ENCODE measurements around the gene ENTPD7. TPM values are rescaled to one million over a fixed set of nuclear protein-coding genes. Genes with fewer than 3 reads are reported as not detected.
"Not testable (repeated sequence)": the region's sequence is repeated elsewhere in the genome, so short reads cannot be mapped to it uniquely, and the experiment has no call there.

ENTPD7 gene
- total and polyA plus RNA-seq, 5 donors = 0.70 to 5.5 (median 3.2) TPM

DNA sequence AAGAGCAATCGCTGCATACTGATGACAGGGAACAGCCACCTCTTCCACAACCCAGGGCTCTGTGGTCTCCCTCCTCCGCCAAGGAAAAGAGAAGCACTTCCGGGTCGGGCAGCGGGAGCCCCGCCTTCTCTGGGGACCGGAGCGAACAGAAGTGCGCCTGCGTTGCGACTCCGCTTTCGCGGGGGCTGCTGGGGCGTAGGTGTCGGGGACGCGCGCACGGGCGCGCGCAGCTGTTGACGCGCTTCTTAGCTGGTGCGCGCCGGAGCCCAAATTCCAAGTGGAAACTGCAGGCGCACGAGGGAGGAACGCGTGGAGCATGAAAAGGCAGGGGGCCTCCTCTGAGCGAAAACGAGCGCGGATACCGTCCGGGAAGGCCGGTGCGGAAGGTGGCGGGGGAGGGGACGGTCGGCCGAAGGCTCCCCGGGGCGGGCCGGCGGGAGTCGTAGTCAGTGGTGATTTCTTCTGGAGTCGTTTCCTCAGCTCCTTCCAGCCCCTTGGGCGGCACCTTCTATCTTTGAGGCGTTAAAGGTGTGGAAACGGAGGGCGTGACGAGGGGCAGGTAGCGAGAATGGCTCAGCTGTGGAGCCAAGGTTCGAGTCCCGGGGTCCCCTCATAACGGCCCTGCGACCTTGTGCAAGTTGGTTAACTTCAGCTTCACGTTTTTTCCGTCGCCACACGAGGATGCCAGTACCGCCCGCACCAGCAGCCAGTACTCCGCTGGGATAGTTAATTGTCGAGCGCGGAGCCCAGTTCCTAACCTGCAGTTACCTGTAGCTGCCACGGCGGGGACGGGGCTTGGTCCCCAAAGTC is 72.9 kb downstream of the ENTPD7 start, which contains the start of the genes COX15 and CUTC:
TSS of gene COX15 (minus strand) at position 95 of the 810 bp plus-strand sequence. CDS start at position 17, 78 bp downstream.
TSS of gene CUTC (plus strand) at position 202 of the 810 bp plus-strand sequence. CDS start at position 317, 115 bp downstream.
- H3K4me1 ChIP-seq (ENCODE audit: control insufficient read depth, insufficient read depth, low read length) = no peaks in the 10 kb centered on the region
- intact Hi-C loops (cut with DNase I) = no loop called here
- under 1% methylated on average over 73 of the region's 73 CpGs for WGBS
- peak; percentile 98 to 99 for ATAC-seq
- H3K9me3 ChIP-seq (ENCODE audit: control insufficient read depth, low read length) = no peaks in the 10 kb centered on the region
- H3K27me3 ChIP-seq (ENCODE audit: control insufficient read depth, insufficient read depth) = no peaks in the 10 kb centered on the region
- peak; percentile 98 to 99 (median 99) for DNase-seq
- H3K4me3 ChIP-seq (ENCODE audit: low read length) = peak within 1 kb of the TSS; percentile 89
- H3K27ac ChIP-seq (ENCODE audit: low read length) = peak within 1 kb of the TSS; percentile 90

DNA sequence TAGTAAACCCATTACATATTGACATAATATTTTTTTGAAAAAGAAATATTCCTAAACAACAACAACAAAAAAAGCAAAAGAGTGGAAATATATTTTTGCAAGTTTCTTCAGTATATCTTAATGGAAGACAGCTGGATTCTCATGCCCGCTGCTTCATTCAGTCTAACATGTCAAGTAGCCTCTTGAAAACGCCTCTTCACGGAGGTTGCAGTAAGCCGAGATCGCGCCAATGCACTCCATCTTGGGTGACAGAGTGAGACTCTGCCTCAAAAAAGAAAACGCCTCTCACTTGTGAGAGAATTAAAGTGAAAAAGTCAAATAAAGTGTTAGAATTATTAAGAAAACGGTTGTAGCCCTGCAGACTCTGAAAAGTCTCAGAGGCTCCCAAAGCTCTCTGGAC is 74.1 kb downstream of the ENTPD7 start:
- ATAC-seq (no peak), DNase-seq (no peak)
- no peaks in the 10 kb centered on the region for H3K27me3 ChIP-seq (ENCODE audit: control insufficient read depth, insufficient read depth)
- H3K9me3 ChIP-seq (ENCODE audit: control insufficient read depth, low read length) = no peaks in the 10 kb centered on the region
- intact Hi-C loops (cut with DNase I) = no loop called here
- H3K4me1 ChIP-seq (ENCODE audit: control insufficient read depth, insufficient read depth, low read length) = no peaks in the 10 kb centered on the region
- no peak overlapping the region for H3K27ac ChIP-seq (ENCODE audit: low read length)
- peak overlapping the region; percentile 33 for H3K4me3 ChIP-seq (ENCODE audit: low read length)
- 73% methylated on average over 8 of the region's 8 CpGs for WGBS

DNA sequence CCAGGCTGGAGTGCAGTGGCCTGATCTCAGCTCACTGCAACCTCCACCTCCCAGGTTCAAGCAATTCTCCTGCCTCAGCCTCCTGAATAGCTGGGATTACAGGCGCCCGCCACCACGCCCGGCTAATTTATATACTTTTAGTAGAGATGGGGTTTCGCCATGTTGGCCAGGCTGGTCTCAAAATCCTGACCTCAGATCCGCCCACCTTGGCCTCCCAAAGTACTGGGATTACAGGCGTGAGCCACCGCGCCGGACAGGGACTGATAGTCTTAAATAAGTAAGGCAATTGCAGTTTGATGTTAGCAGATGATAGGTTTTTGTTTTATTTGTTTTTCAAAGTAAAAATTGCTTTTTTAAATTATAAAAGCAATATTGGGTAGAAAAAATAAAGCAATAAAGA is 74.8 kb downstream of the ENTPD7 start:
- intact Hi-C loops (cut with DNase I); DNase-seq; H3K27me3 ChIP-seq (ENCODE audit: control insufficient read depth, insufficient read depth); H3K4me3 ChIP-seq (ENCODE audit: low read length); H3K9me3 ChIP-seq (ENCODE audit: control insufficient read depth, low read length); H3K27ac ChIP-seq (ENCODE audit: low read length); ATAC-seq; H3K4me1 ChIP-seq (ENCODE audit: control insufficient read depth, insufficient read depth, low read length): not testable (repeated sequence)
- 98% methylated on average over 10 of the region's 10 CpGs for WGBS

DNA sequence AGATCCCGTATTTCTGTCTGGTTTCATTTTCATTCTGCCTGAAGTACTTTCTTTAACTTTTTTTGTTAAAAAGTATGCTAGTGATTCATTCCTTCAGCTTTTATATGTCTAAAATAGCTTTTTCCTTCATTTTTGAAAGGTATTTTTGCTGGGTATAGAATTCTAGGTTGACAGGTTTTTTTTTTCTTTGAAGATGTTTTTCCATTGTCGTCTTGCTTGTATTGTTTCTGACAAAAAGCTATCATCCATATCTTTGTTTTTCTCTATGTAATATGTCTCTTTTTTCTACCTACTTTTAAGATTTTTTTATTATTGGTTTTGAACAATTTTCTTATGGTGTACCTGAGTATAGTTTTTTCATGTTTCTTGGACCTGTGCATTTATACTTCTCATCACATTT is 81.0 kb downstream of the ENTPD7 start:
- ATAC-seq (no peak), DNase-seq (no peak)
- Histone ChIP-seq H3K9me3 (ENCODE audit: control insufficient read depth, low read length) (no peaks in the 10 kb centered on the region), H3K4me1 (ENCODE audit: control insufficient read depth, insufficient read depth, low read length) (peaks cover 2% of the 10 kb centered on the region), H3K27me3 (ENCODE audit: control insufficient read depth, insufficient read depth) (no peaks in the 10 kb centered on the region), H3K4me3 (ENCODE audit: low read length) (no peak overlapping the region), H3K27ac (ENCODE audit: low read length) (no peak overlapping the region)
- intact Hi-C loops (cut with DNase I) = no loop called here
- 99% methylated on average over 2 of the region's 2 CpGs for WGBS

DNA sequence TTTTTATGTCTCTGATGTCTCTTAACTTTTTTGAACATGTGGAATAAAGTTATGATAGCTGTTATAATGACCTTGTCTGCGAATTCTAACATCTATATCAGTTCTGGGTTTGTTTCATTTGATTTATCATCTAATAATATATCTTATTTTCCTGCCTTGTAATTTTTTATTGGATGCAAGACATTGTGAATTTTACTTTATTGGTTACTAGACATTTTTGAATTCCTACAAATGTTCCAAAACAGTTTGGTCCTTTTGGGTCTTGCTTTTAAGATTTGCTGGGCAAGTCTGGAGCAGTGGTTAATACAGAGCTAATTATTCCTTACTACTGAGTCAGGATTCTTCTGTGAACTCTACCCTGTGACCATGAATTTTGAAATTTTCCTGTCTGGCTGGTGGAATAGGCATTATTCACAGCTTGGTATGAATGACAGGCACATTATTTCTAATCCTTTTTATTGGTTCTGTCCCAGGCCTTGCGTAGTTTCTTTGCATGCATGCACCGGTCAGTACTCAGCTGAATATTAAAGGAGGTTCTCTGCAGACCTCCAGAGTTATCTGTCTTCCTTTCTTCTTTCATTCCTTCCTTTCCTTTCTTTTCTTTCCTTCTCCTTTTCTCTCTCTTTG is 81.7 kb downstream of the ENTPD7 start:
- ATAC-seq (no peak), DNase-seq (no peak)
- H3K27ac ChIP-seq (ENCODE audit: low read length) = no peak overlapping the region
- H3K27me3 ChIP-seq (ENCODE audit: control insufficient read depth, insufficient read depth) = no peaks in the 10 kb centered on the region
- H3K4me3 ChIP-seq (ENCODE audit: low read length) = no peak overlapping the region
- H3K4me1 ChIP-seq (ENCODE audit: control insufficient read depth, insufficient read depth, low read length) = peaks cover 2% of the 10 kb centered on the region
- 100% methylated on average over 3 of the region's 3 CpGs for WGBS
- H3K9me3 ChIP-seq (ENCODE audit: control insufficient read depth, low read length) = no peaks in the 10 kb centered on the region
- intact Hi-C loops (cut with DNase I) = no loop called here

DNA sequence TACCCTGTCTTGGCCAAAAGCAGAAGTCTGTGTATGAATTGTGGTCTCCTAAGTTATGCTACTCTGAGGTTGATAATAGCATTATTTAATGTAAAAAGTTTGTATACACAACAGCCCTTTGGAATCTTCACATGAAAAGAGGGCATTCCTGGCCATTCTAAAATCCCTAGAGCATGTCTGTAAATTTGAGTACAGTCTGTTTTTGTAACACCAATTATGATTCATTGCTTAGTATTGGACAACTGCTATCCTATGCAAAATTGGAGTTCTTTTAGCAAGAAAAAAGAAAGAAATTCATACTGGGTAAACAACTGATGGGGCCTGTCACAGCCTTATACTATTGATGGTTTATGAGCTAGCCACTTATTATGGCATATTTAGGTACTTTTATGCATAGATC is 82.9 kb downstream of the ENTPD7 start:
- intact Hi-C loops (cut with DNase I) = no loop called here
- H3K27ac ChIP-seq (ENCODE audit: low read length) = no peak overlapping the region

DNA sequence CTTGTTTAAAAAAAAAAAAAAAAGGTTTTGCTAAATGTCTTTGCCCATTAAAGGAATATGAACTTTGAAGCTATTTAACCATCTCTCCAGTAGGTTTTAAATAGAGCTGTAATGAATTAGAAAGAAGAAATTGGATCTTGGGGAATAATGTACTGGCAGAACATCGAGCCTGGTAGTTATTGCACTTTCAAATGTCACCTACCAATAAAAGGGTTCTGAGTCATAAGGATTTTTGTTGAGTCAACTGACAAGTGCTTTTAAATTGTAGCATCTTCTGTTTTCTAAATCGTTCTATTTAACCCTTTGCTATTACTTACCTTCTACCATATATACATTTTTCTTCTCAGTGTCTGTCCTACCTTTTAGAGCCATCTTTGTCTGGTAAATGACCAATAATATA is 83.4 kb downstream of the ENTPD7 start:
- intact Hi-C loops (cut with DNase I) = no loop called here
- Histone ChIP-seq H3K4me3 (ENCODE audit: low read length) (no peak overlapping the region), H3K9me3 (ENCODE audit: control insufficient read depth, low read length) (no peaks in the 10 kb centered on the region), H3K27ac (ENCODE audit: low read length) (no peak overlapping the region), H3K4me1 (ENCODE audit: control insufficient read depth, insufficient read depth, low read length) (peaks cover 2% of the 10 kb centered on the region), H3K27me3 (ENCODE audit: control insufficient read depth, insufficient read depth) (no peaks in the 10 kb centered on the region)
- DNase-seq (no peak), ATAC-seq (no peak)
- WGBS = 78% methylated on average over 2 of the region's 2 CpGs

More for the DNA sequence above, 82.9 kb downstream of the ENTPD7 start:
- ATAC-seq (no peak), DNase-seq (no peak)
- Histone ChIP-seq H3K4me1 (ENCODE audit: control insufficient read depth, insufficient read depth, low read length) (peaks cover 2% of the 10 kb centered on the region), H3K27me3 (ENCODE audit: control insufficient read depth, insufficient read depth) (no peaks in the 10 kb centered on the region), H3K4me3 (ENCODE audit: low read length) (no peak overlapping the region), H3K9me3 (ENCODE audit: control insufficient read depth, low read length) (no peaks in the 10 kb centered on the region)

DNA sequence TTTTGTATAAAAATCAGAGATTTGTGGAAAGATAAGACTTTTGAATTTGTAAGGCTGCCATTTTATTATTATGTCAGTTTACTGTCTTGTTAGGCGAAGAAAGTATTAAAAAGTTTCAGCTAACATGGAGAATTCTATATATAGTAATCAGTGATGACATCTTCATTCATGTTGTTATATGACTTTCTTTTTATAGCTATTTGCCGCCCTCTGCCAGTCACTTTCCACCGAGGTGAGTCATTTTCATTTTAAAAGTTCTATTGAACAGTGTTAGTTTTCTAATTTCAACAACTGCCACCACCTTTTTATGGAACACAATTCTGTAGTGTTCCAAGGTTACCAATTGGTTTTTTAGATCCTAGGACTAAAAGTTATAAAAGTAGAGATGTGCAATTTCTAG is 84.5 kb downstream of the ENTPD7 start:
- Histone ChIP-seq H3K4me3 (ENCODE audit: low read length) (no peak overlapping the region), H3K27ac (ENCODE audit: low read length) (no peak overlapping the region), H3K4me1 (ENCODE audit: control insufficient read depth, insufficient read depth, low read length) (peaks cover 2% of the 10 kb centered on the region), H3K9me3 (ENCODE audit: control insufficient read depth, low read length) (no peaks in the 10 kb centered on the region), H3K27me3 (ENCODE audit: control insufficient read depth, insufficient read depth) (no peaks in the 10 kb centered on the region)
- ATAC-seq (no peak), DNase-seq (no peak)
- intact Hi-C loops (cut with DNase I) = no loop called here
- 75% methylated on average over 3 of the region's 3 CpGs for WGBS

DNA sequence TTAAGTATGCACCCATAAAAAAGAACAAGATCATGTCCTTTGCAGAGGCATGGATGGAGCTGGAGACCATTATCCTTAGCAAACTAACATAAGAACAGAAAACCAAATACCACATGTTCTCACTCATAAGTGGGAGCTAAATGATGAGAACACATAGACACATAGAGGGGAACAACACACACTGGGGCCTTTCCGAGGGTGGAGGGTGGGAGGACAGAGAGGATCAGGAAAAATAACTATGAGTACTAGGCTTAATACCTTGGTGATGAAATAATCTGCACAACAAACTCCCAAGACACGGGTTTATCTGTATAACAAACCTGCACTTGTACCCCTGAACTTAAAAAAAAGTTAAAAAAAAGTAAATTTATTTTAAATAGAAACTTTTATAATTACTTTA is 86.9 kb downstream of the ENTPD7 start:
- DNase-seq; H3K27me3 ChIP-seq (ENCODE audit: control insufficient read depth, insufficient read depth); H3K4me1 ChIP-seq (ENCODE audit: control insufficient read depth, insufficient read depth, low read length); H3K27ac ChIP-seq (ENCODE audit: low read length); ATAC-seq; H3K9me3 ChIP-seq (ENCODE audit: control insufficient read depth, low read length); intact Hi-C loops (cut with DNase I); H3K4me3 ChIP-seq (ENCODE audit: low read length): not testable (repeated sequence)
- 85% methylated on average over 2 of the region's 2 CpGs for WGBS

DNA sequence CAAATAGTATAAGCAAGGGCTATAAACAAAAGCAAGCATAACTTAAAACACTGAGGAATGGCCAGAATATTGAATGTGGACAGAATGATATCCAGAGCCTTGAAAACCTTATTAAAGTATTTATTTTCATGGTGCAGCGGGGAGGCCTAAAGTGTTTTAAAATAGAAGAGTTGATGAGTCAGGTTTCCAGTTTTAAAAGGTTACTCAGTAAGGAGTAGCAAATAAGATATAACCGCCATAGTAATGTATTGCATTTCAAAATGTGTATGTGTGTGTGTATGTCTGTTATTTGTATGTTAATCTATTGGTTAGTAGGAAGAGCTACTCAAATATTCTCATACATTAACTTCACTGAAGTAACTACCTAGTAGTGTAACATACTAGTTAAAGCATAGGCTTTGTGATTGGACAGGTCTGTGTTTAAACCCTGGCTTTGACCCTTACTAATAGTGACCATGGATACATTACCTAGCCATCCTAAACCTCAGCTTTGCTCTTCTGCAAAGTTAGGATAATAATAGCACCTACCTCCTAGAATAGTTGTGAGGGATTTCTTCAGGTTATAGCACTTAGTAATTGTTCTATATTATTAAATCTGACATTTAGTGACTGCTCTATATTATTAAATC is 89.6 kb downstream of the ENTPD7 start:
- H3K4me3 ChIP-seq (ENCODE audit: low read length) = no peak overlapping the region
- H3K27me3 ChIP-seq (ENCODE audit: control insufficient read depth, insufficient read depth) = no peaks in the 10 kb centered on the region
- ATAC-seq (no peak), DNase-seq (no peak)
- 84% methylated on average over 2 of the region's 2 CpGs for WGBS
- intact Hi-C loops (cut with DNase I) = no loop called here
- no peaks in the 10 kb centered on the region for H3K9me3 ChIP-seq (ENCODE audit: control insufficient read depth, low read length)
- H3K4me1 ChIP-seq (ENCODE audit: control insufficient read depth, insufficient read depth, low read length) = no peaks in the 10 kb centered on the region
- H3K27ac ChIP-seq (ENCODE audit: low read length) = no peak overlapping the region

DNA sequence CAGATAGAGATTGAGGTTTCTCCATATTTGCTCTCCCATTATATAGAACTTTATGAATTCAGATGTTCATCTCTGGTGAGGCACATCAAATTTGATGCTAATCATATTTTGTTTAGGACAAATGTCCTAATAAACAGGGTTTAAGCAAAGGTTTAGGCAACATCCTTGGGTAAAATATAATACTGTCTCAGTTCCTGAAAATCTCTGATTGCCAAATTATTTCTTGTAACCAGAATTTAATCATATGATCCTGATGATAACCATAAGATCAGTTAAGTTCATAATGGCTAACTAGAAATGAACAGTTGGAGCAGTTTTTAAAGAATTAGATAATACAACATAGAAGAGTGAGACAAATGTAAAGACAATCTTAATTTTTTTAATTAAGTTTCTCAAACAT is 91.3 kb downstream of the ENTPD7 start:
- H3K27ac ChIP-seq (ENCODE audit: low read length) = no peak overlapping the region
- intact Hi-C loops (cut with DNase I) = no loop called here
- DNase-seq (no peak), ATAC-seq (no peak)
- H3K27me3 ChIP-seq (ENCODE audit: control insufficient read depth, insufficient read depth) = no peaks in the 10 kb centered on the region
- no peak overlapping the region for H3K4me3 ChIP-seq (ENCODE audit: low read length)
- H3K9me3 ChIP-seq (ENCODE audit: control insufficient read depth, low read length) = no peaks in the 10 kb centered on the region
- H3K4me1 ChIP-seq (ENCODE audit: control insufficient read depth, insufficient read depth, low read length) = no peaks in the 10 kb centered on the region
